H1 (cell line): ENCODE measurements around the gene CENPX. TPM values are rescaled to one million over a fixed set of nuclear protein-coding genes. Genes with fewer than 3 reads are reported as not detected.

Source experiments
- POU5F1 ChIP-seq: IDR thresholded peaks from 2 replicates; pipeline ENCODE4 v1.6.1; 2011; ENCODE audit warnings: low read depth, mild to moderate bottlenecking, low read length, moderate library complexity
- polyA plus RNA-seq, 7 experiments: library from polyadenylated mRNA; depleted of rRNA in 3 of 7; stranded (reverse) in 5 of 7; unstranded in 2 of 7; fragments of >200 nt in 5 of 7; fragments of 200-250 nt in 2 of 7; gene quantifications; 1 replicate in 5 of 7; 2 replicates in 1 of 7; 4 replicates in 1 of 7; pipeline versions ENCODE4 v1.2.1 to v1.2.3, GENCODE V29; 2011 to 2013; ENCODE audit warnings: missing spikeins in 2 of 7, mixed read lengths in 2 of 7
- total RNA-seq: library from RNA; stranded (reverse); fragmentation: NEBNext Ultra II Directional; extraction: Animal tissue kit (Norgen Biotek cat#: 25700); gene quantifications from 2 replicates; pipeline ENCODE4 v1.2.1, GENCODE V29; 2021
- TF ChIP-seq, protein P1 (sequence below), 3 experiments: IDR thresholded peaks; 1 replicate in 2 of 3; 2 replicates in 1 of 3; pipeline versions ENCODE4 v1.5.1 to v1.6.1; 2011; ENCODE audit warnings: low read length in 3 of 3, mild to moderate bottlenecking in 3 of 3, inconsistent platforms in 2 of 3, low read depth in 1 of 3, moderate library complexity in 1 of 3; ENCODE audit not compliant: insufficient read depth in 1 of 3; ENCODE audit errors: control extremely low read depth in 1 of 3
- TF ChIP-seq, protein P2 (sequence below): IDR thresholded peaks from 2 replicates; pipeline ENCODE4 v1.6.1; 2012; ENCODE audit warnings: inconsistent platforms

The CENPX gene
- total and polyA plus RNA-seq, 2 of the 8 experiments (the other 6 are each of a cell fraction or from before 2014, with no cell fraction given), result 116 to 122 TPM

DNA sequence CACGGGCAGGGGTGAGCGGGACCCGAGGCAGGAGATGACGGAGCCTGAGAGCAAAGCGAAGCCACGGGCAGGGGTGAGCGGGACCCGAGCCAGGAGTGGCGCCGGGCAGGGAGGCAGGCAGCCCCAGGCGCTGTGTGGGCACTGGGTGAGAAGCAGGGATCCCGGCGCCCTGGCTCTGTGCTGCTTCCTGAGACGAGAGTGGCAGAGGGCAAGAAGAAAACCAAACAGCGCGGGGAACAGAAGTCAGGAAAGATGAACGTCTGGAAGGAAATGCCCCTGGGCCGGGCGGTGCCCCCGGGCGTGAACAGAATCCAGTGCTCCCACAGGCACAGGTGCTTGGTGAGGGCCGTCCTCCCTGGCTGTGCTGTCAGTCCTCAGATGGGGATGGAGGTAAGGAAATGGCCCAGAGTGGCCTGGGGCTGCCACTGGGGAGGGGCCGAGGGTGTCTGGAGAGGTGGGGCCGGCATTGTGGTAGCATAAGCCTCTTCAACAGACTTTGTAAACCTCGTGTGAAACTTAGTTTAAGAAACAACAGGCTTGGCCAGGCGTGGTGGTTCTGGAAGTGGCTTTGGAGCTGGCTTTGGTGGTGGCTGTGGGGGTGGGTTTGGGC lies 35.4 kb downstream of the CENPX start (continued):
- TF ChIP-seq, protein P1, sequence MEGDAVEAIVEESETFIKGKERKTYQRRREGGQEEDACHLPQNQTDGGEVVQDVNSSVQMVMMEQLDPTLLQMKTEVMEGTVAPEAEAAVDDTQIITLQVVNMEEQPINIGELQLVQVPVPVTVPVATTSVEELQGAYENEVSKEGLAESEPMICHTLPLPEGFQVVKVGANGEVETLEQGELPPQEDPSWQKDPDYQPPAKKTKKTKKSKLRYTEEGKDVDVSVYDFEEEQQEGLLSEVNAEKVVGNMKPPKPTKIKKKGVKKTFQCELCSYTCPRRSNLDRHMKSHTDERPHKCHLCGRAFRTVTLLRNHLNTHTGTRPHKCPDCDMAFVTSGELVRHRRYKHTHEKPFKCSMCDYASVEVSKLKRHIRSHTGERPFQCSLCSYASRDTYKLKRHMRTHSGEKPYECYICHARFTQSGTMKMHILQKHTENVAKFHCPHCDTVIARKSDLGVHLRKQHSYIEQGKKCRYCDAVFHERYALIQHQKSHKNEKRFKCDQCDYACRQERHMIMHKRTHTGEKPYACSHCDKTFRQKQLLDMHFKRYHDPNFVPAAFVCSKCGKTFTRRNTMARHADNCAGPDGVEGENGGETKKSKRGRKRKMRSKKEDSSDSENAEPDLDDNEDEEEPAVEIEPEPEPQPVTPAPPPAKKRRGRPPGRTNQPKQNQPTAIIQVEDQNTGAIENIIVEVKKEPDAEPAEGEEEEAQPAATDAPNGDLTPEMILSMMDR (IDR thresholded peaks at IDR 0.05; ENCODE audit: control extremely low read depth in 1 of 3, insufficient read depth in 1 of 3, low read depth in 1 of 3, low read length in 3 of 3), result no peak
- TF ChIP-seq POU5F1, result no peak
- TF ChIP-seq, protein P2, sequence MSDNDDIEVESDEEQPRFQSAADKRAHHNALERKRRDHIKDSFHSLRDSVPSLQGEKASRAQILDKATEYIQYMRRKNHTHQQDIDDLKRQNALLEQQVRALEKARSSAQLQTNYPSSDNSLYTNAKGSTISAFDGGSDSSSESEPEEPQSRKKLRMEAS, result no peak
- TF ChIP-seq, all 59 proteins: peak for 0
